Skeletal muscle satellite cell (primary cell): ENCODE results near the gene UBE2F.
"Not testable (repeated sequence)": the region's sequence is repeated elsewhere in the genome, so short reads cannot be mapped to it uniquely, and the experiment has no call there.

Source experiments
- H3K27me3 ChIP-seq: 2 replicates; pipeline ENCODE4 v1.7.0; 2013; ENCODE audit warnings: low read length; ENCODE audit not compliant: control insufficient read depth, insufficient read depth
- H3K36me3 ChIP-seq: 2 replicates; pipeline ENCODE4 v1.7.0; 2013; ENCODE audit warnings: mild to moderate bottlenecking, control low read depth, low read length; ENCODE audit not compliant: insufficient read depth
- H3K4me1 ChIP-seq: 2 replicates; pipeline ENCODE4 v1.7.0; 2013; ENCODE audit warnings: low read length; ENCODE audit not compliant: control insufficient read depth, insufficient read depth
- H3K4me2 ChIP-seq: 2 replicates; pipeline ENCODE4 v1.7.0; 2013; ENCODE audit warnings: mild to moderate bottlenecking, low read length
- H3K4me3 ChIP-seq: 2 replicates; pipeline ENCODE4 v1.7.0; 2013; ENCODE audit warnings: low read length
- H3K9ac ChIP-seq: 2 replicates; pipeline ENCODE4 v1.7.0; 2013; ENCODE audit warnings: mild to moderate bottlenecking, low read depth, low read length, moderate library complexity
- H3K9me3 ChIP-seq: replicated peaks from 2 replicates; pipeline ENCODE4 v1.7.0; 2013; ENCODE audit warnings: mild to moderate bottlenecking, control low read depth, low read length

The UBE2F gene

DNA sequence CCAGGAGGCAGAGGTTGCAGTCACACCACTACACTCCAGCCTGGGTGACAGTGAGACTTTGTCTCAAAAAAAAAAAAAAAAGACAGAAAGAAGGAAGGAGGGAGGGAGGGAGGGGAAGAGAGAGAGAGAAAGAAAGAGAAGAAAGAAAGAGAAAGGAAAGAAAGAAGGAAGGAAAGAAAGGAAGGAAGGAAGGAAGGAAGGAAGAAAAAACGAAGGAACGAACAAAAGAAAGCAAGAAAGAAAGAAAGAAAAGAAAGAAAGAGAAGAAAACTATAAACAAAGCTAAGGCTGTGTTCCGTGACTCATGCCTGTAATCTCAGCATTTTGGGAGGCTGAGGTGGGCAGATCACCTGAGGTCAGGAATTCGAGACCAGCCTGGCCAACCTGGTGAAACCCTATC, 15.5 kb upstream of the UBE2F start:
- not testable (repeated sequence) for H3K4me1 ChIP-seq, H3K9ac ChIP-seq, H3K36me3 ChIP-seq, H3K4me2 ChIP-seq, H3K9me3 ChIP-seq, H3K4me3 ChIP-seq
- H3K27me3 ChIP-seq = peaks cover 30% of the 10 kb centered on the region

DNA sequence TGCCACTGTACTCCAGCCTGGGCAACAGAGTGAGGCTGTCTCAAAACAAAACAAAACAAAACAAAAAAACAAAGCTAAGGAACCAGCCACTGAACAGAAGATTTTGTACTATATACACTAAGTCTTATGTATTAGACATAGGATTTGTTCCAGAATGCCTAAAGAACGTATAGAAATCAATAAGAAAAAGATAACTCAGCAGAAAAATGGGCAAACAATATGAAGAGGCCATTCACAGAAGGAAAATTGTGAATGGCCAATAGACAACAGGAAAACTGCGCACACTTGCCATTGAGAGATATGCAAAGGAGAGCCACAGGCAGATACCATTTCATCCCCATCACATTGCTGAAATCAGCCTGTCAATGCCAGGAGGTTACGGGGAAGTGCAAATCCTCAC, 14.9 kb upstream of the UBE2F start:
- Histone ChIP-seq H3K36me3 (no peaks in the 10 kb centered on the region), H3K4me1 (no peaks in the 10 kb centered on the region), H3K9ac (no peak overlapping the region), H3K4me2 (no peak overlapping the region), H3K9me3 (no peaks in the 10 kb centered on the region), H3K27me3 (peaks cover 32% of the 10 kb centered on the region), H3K4me3 (no peak overlapping the region)

- Histone ChIP-seq H3K36me3 (no peaks in the 10 kb centered on the region), H3K9me3 (no peaks in the 10 kb centered on the region)
These were observed 14.0 kb upstream of the UBE2F start for GRCh38 chr2:237952851-237953250.

DNA sequence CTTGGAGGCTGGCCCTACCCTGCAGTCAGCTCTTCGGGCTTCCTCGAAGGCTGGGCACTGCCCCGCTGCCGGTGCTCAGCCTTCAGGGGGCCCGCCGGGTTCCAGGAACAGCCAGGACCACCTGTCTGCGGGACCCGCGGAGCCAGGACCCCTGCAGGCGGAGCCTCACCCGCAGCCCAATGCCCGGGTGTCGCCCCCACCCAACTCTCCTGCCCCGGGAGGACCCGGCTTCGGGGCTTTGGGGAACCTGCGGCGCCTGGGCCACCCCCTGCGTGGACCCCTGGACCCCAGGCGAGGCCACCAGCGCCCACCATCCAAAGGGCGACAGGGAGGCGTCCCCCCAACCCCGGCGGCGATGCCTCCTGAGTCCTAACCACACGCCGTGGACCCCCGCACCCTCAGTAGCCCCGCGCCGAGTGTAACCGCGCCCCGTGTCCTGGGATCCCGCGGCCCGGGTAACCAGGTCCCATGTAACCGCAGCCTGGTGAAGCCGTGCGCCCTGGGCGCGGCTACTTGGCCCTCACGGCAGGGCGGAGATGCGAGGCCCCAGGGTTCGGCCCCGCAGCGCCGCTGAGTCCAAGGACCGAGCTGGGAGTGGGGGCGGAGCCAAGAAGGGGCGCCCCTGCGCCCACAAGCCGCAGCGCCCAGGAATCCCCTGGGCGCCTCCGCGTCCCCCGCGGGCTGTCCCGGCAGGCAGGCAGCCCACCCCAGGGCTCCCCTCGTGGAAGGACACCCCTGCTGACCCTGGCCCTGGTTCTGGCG, 11.0 kb upstream of the UBE2F start:
- Histone ChIP-seq H3K4me3 (peak overlapping the region; percentile 64), H3K4me1 (no peaks in the 10 kb centered on the region), H3K9me3 (no peaks in the 10 kb centered on the region), H3K9ac (peak overlapping the region; percentile 47), H3K36me3 (no peaks in the 10 kb centered on the region), H3K27me3 (peaks cover 53% of the 10 kb centered on the region), H3K4me2 (peak overlapping the region; percentile 80)

More at GRCh38 chr2:237952851-237953250, 14.0 kb upstream of the UBE2F start:
- Histone ChIP-seq H3K27me3 (peaks cover 40% of the 10 kb centered on the region), H3K4me2 (no peak overlapping the region), H3K9ac (no peak overlapping the region), H3K4me3 (no peak overlapping the region), H3K4me1 (no peaks in the 10 kb centered on the region)

DNA sequence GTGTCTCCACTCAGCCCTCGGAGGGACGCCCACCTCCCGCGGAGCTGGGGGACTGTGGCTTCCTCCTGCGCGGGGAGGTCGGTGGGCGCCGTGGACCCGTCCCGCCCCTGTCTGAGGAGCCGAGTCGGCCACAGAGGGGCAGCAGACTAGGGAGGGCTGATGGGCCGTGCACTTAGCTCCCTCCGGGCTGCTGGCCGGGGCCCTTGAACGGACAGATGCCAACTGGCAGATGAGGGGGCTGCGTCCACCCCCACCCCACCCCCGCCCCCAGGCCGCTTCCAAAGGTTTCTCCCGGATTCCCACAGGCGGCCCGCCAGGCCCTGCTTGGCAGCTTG, 10.4 kb upstream of the UBE2F start:
- Histone ChIP-seq H3K4me3 (peak overlapping the region; percentile 64), H3K4me2 (peak overlapping the region; percentile 80), H3K36me3 (no peaks in the 10 kb centered on the region), H3K27me3 (peaks cover 53% of the 10 kb centered on the region), H3K4me1 (no peaks in the 10 kb centered on the region), H3K9me3 (no peaks in the 10 kb centered on the region), H3K9ac (peak overlapping the region; percentile 47)

GRCh38 chr2:237961637-237962036, 5.2 kb upstream of the UBE2F start:
- Histone ChIP-seq H3K36me3 (no peaks in the 10 kb centered on the region), H3K4me1 (peaks cover 12% of the 10 kb centered on the region), H3K27me3 (peaks cover 23% of the 10 kb centered on the region), H3K4me3 (no peak overlapping the region), H3K4me2 (no peak overlapping the region), H3K9ac (no peak overlapping the region), H3K9me3 (peaks cover 10% of the 10 kb centered on the region)

DNA sequence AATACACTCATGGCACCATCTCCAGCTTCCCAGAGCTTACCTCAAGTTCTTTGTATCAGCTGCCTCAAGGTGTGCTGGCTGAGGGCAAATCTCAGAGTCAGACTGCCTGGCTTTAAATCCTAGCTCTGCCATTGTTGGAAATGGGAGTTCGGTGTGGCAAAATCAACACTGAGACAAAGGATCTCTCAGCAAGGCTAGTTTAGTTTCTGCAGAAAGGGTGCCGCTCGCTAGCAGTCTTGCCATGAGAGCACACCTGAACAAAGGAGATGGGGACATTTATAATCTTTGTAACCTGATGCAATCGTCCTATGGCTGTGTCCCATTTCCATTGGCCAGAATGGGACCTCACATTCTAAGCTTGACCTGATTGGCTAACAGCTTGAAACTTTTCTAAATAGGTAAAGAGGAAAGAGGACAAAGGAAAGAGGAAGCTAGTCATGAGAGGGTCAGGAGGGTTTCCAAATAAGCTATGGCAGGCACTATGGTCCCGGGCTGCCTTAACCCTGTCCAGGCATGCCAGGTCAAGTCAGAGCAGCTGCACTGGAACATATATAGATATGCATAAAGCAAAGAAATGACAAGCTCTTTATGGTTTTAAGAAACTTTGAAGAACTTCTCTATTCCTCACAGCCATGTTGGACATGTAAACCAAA, 4.3 kb upstream of the UBE2F start:
- Histone ChIP-seq H3K9me3 (peaks cover 10% of the 10 kb centered on the region), H3K4me3 (no peak overlapping the region), H3K27me3 (peaks cover 16% of the 10 kb centered on the region), H3K36me3 (no peaks in the 10 kb centered on the region), H3K4me1 (peaks cover 12% of the 10 kb centered on the region), H3K9ac (no peak overlapping the region), H3K4me2 (no peak overlapping the region)

DNA sequence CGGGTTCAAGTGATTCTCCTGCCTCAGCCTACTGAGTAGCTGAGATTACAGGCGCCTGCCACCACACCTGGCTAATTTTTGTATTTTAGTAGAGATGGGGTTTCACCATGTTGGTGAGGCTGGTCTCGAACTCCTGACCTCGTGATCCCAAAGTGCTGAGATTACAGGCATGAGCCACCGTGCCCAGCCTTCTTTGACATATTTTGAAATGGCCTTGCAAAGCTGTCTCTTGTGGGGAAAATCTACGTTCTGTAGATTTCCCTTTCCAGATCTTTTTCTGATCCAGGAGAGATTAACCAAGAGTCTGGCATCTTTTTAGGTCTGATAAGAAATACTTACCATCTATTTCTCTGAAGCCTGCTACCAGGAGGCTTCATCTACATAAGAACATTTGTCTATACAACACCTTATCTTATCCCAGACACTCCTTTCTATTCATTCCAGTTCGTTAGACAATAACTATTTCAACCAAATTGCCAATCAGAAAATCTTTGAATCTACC, 3.3 kb upstream of the UBE2F start:
- not testable (repeated sequence) for H3K4me2 ChIP-seq, H3K9me3 ChIP-seq, H3K4me3 ChIP-seq, H3K9ac ChIP-seq, H3K27me3 ChIP-seq, H3K36me3 ChIP-seq
- peaks cover 22% of the 10 kb centered on the region for H3K4me1 ChIP-seq

GRCh38 chr2:237964194-237964577, 2.6 kb upstream of the UBE2F start:
- H3K4me3 ChIP-seq = no peak overlapping the region
- no peak overlapping the region for H3K4me2 ChIP-seq
- no peaks in the 10 kb centered on the region for H3K36me3 ChIP-seq
- no peak overlapping the region for H3K9ac ChIP-seq
- peaks cover 28% of the 10 kb centered on the region for H3K4me1 ChIP-seq
- peaks cover 10% of the 10 kb centered on the region for H3K9me3 ChIP-seq
- peaks cover 2% of the 10 kb centered on the region for H3K27me3 ChIP-seq

GRCh38 chr2:237964578-237965404, 2.0 kb upstream of the UBE2F start:
- no peak overlapping the region for H3K4me2 ChIP-seq
- peaks cover 10% of the 10 kb centered on the region for H3K9me3 ChIP-seq
- H3K27me3 ChIP-seq = no peaks in the 10 kb centered on the region
- H3K9ac ChIP-seq = no peak overlapping the region
- H3K36me3 ChIP-seq = no peaks in the 10 kb centered on the region
- peaks cover 32% of the 10 kb centered on the region for H3K4me1 ChIP-seq
- H3K4me3 ChIP-seq = no peak overlapping the region

GRCh38 chr2:237965844-237966243, 970 bp upstream of the UBE2F start:
- Histone ChIP-seq H3K9ac (peak overlapping the region; percentile 69), H3K4me3 (peak overlapping the region; percentile 81), H3K4me1 (peaks cover 32% of the 10 kb centered on the region), H3K4me2 (peak overlapping the region; percentile 96)
- H3K36me3 ChIP-seq, H3K9me3 ChIP-seq, H3K27me3 ChIP-seq: not testable (repeated sequence)
